ENCODE data around the gene KIF2B.
"Not testable (repeated sequence)": the region's sequence is repeated elsewhere in the genome, so short reads cannot be mapped to it uniquely, and the experiment has no call there.

KIF2B gene

GRCh38 chr17:53822764-53823163, at the start of gene KIF2B:
Gene KIF2B, plus strand, starts transcription at chr17:53822927. Its CDS starts 107 bp downstream, at chr17:53823034.
- no peak for DNase-seq

GRCh38 chr17:53780320-53780719, 42.4 kb upstream of the KIF2B start:
- no peak for DNase-seq

DNA sequence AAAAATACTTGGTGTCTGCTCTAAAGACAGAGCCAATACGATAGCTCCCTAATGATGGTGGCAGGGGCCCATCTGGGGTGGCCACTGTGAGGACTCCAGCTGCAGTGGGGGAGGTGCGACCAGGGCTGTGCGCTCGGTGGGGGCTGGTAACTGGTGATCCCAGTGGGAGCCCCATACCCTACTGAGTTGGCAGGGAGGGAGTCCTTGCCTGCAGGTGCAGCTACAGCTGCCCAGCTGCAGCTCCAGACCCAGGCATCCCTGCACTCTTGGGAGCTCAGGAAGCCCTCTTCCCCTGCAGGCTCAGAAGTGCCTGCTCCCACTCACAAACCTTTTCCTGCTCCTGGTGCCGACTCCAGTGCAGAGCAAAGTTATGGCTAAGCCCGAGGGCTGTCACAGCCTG, 31.2 kb upstream of the KIF2B start:
- DNase-seq: no peak

GRCh38 chr17:53792451-53792850, 30.3 kb upstream of the KIF2B start:
- DNase-seq: no peak

- no peak for DNase-seq
Measured at GRCh38 chr17:53792997-53793396, 29.7 kb upstream of the KIF2B start.

DNA sequence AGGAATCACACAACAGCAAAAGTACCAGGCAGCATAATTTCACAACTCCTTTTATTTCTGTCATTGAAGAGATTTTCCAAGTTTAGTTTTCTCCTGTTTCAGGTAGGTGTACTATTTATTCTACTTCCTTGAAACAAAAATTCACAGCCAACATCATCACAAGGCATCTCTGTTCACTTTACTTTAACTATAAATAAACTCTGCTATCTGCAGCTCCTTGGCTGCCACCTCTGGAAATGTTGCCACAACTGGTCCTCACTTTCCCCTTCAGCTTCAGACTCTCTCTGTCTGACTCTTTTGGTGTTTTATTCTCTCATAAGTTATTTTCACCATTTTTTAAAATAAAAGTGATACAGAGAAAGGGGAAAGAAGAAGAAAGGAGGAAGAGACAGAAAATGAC, 27.9 kb upstream of the KIF2B start:
- DNase-seq: no peak

GRCh38 chr17:53796642-53797041, 26.1 kb upstream of the KIF2B start:
- DNase-seq: no peak

DNA sequence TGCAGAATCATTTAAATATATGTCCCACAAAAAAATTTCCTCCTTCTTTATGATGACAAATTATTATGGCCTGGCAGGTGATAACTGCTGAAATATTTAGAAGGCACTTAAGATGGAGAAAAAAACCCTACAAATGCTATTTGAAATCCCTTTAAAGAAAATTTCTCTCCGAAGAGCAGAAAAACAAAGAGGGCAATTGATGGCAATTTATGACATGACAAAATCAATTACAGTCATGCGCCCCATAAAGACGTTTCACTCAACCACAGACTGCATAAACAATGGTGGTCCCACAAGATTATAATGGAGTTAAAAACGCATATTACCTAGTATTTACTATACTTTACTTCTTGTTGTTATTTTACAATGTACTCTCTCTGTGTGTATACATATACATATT, 25.2 kb upstream of the KIF2B start:
- no peak for DNase-seq

GRCh38 chr17:53804437-53804836, 18.3 kb upstream of the KIF2B start:
- no peak for DNase-seq

DNA sequence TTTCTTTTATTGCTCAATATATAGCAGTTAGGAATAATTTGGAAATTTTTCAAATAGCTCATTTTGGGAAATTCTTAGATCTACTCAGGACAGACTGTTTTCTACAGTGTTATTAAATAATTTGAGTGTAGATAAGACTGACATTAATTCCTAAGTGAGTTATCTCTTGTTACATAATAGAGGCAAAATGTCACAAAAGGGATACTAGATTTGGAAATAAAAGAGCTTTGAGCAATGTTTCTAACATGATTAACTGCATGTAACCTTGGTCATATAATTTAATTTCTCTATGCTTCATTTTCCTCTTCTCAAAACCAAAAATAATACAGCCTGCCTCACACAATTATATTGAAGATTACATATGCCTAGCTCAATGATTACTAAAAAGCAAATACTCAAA, 16.3 kb upstream of the KIF2B start:
- no peak for DNase-seq

DNA sequence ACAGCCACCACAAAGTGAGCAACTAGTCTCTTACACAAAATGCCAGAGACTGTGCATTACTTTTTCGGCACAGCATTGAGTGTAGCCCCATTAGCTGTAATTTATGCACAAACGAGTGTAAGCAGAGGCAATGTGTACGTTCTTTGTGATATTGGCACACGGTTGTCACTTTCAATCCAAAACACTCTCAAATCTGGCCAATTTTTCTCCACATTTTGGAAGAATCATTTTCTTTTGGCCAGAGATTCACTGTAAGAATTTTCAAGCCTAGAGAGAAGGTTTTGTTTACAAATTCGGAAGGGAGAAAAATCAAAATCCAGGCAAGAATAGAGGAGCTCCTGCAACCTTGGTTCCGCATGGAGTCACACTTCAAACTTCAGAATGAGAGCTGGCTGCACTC, 15.4 kb upstream of the KIF2B start:
- no peak for DNase-seq

GRCh38 chr17:53818271-53818670, 4.5 kb upstream of the KIF2B start:
- DNase-seq: no peak

- no peak for DNase-seq
Measured at GRCh38 chr17:53818929-53819328, 3.8 kb upstream of the KIF2B start.

- DNase-seq: no peak
Measured at GRCh38 chr17:53819956-53820355, 2.8 kb upstream of the KIF2B start.

- no peak for DNase-seq
Measured at GRCh38 chr17:53823341-53824050, 769 bp downstream of the KIF2B start.

DNA sequence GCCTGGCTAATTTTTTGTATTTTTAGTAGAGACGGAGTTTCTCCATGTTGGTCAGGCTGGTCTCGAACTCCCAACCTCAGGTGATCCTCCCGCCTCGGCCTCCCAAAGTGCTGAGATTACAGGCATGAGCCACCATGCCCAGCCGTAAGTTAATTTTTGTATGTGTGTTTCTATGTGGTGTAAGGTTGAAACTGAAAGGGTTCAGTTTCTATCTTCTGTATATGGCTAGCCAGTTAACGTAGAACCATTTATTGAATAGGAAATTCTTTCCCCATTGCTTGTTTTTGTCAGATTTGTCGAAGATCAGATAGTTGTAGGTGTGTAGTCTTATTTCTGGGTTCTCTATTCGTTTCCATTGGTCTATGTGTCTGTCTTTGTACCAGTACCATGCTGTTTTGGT, 12.0 kb downstream of the KIF2B start:
- DNase-seq: not testable (repeated sequence)

- no peak for DNase-seq
Measured at GRCh38 chr17:53837131-53837530, 14.4 kb downstream of the KIF2B start.

GRCh38 chr17:53844491-53845107, 21.9 kb downstream of the KIF2B start:
- no peak for DNase-seq

GRCh38 chr17:53871128-53871527, 48.4 kb downstream of the KIF2B start:
- DNase-seq: not testable (repeated sequence)
